A549 (cell line): ENCODE measurements around the gene CPAMD8. TPM values are rescaled to one million over a fixed set of nuclear protein-coding genes. Genes with fewer than 3 reads are reported as not detected.

ENCODE experiments used
- ATAC-seq, 2 experiments: fragments of 200-7000 bp in 1 of 2; fragments of >200 bp in 1 of 2; cut with Nextera tagmentation in 1 of 2; cut with Tn5 transposase in 1 of 2; 3 replicates each; pipeline versions ENCODE4 v1.8.0 to v1.9.1; 2018 to 2020; ENCODE audit warnings: mild to moderate bottlenecking in 1 of 2, moderate library complexity in 1 of 2
- CTCF ChIA-PET: fragments of 300-600 bp; sonication (Branson Sonifier 250); formaldehyde crosslinking; extraction: SDS; loops from one replicate; lab custom pipeline; 2021; ENCODE audit warnings: antibody characterized with exemption, inconsistent platforms; lab: Yijun Ruan, JAX
- POLR2A ChIA-PET: fragments of 350-600 bp; formaldehyde crosslinking; extraction: SDS; loops from one replicate; lab custom pipeline; 2021; ENCODE audit warnings: antibody characterized with exemption, inconsistent platforms; lab: Yijun Ruan, JAX
- DNase-seq, 2 experiments: peaks; one replicate each; pipeline versions ENCODE4 v3.0.0 to v3.0.0-alpha.2; 2011 to 2016; ENCODE audit warnings: low read depth in 1 of 2, low spot score in 1 of 2
- FAIRE-seq: peaks from 2 replicates; lab custom pipeline; 2011; peaks lifted over from hg19 to GRCh38; lab: Jason Lieb, UNC
- H3K27ac ChIP-seq, 2 experiments: fragments of >200 bp; sonication (Bioruptor Twin); formaldehyde crosslinking; 3 replicates each; pipeline ENCODE4 v1.5.1; 2016 to 2017
- H3K4me1 ChIP-seq: fragments of >200 bp; sonication (Bioruptor Twin); formaldehyde crosslinking; 3 replicates; pipeline ENCODE4 v1.6.1; 2016
- H3K4me2 ChIP-seq: fragments of >200 bp; sonication (Bioruptor Twin); formaldehyde crosslinking; 3 replicates; pipeline ENCODE4 v1.6.1; 2016
- H3K4me3 ChIP-seq: fragments of >200 bp; sonication (Bioruptor Twin); formaldehyde crosslinking; 3 replicates; pipeline ENCODE4 v1.5.1; 2016
- H3K9me3 ChIP-seq: fragments of >200 bp; sonication (Bioruptor Twin); formaldehyde crosslinking; 3 replicates; pipeline ENCODE4 v1.6.1; 2016
- CBX2 ChIP-seq: fragments of 200-600 bp; sonication (generic); IDR thresholded peaks from 2 replicates; pipeline ENCODE4 v1.6.1; 2016; ENCODE audit warnings: low read depth, mild to moderate bottlenecking, borderline replicate concordance
- CBX8 ChIP-seq: fragments of 200-600 bp; sonication (generic); IDR thresholded peaks from 2 replicates; pipeline ENCODE4 v1.6.1; 2016
- CEBPB ChIP-seq, 2 experiments: fragments of >200 bp in 1 of 2; sonication (Bioruptor Twin) in 1 of 2; formaldehyde crosslinking in 1 of 2; IDR thresholded peaks; 2 replicates each; pipeline ENCODE4 v1.6.1; 2012 to 2016
- CHD2 ChIP-seq: fragments of 150-350 bp; IDR thresholded peaks from 2 replicates; pipeline ENCODE4 v1.6.1; 2014; ENCODE audit warnings: low read length; ENCODE audit not compliant: partially characterized antibody
- EHMT2 ChIP-seq: fragments of 200-600 bp; sonication (generic); IDR thresholded peaks from 2 replicates; pipeline ENCODE4 v1.6.1; 2016; ENCODE audit warnings: antibody characterized with exemption, low read depth, mild to moderate bottlenecking, moderate library complexity
- EP300 ChIP-seq, 2 experiments: fragments of >200 bp; sonication (Bioruptor Twin); formaldehyde crosslinking; IDR thresholded peaks; 2 replicates in 1 of 2; 3 replicates in 1 of 2; pipeline ENCODE4 v1.6.1; 2016 to 2017
- FOXS1 ChIP-seq: fragments of 250-450 bp; sonication (Bioruptor Pico); IDR thresholded peaks from 2 replicates; pipeline ENCODE4 v1.5.0; 2020; ENCODE audit warnings: mild to moderate bottlenecking, moderate library complexity
- HOXA7 ChIP-seq: fragments of 250-450 bp; sonication (Bioruptor Pico); IDR thresholded peaks from 2 replicates; pipeline ENCODE4 v1.5.0; 2020; ENCODE audit warnings: mild to moderate bottlenecking, moderate library complexity
- HOXB13 ChIP-seq: fragments of 250-450 bp; sonication (Bioruptor Pico); IDR thresholded peaks from 2 replicates; pipeline ENCODE4 v1.5.0; 2020; ENCODE audit warnings: low read depth, mild to moderate bottlenecking, moderate library complexity
- KDM5A ChIP-seq: fragments of 200-600 bp; sonication (generic); IDR thresholded peaks from 2 replicates; pipeline ENCODE4 v1.6.1; 2016; ENCODE audit warnings: antibody characterized with exemption, mild to moderate bottlenecking
- MAFK ChIP-seq: fragments of 450-650 bp; IDR thresholded peaks from 2 replicates; pipeline ENCODE4 v1.6.1; 2014; ENCODE audit not compliant: partially characterized antibody
- POLR2AphosphoS2 ChIP-seq: conservative IDR thresholded peaks from 2 replicates; pipeline ENCODE4 v1.6.1; 2012; ENCODE audit warnings: low read length, improper control_type of control experiment, inconsistent platforms
- RAD21 ChIP-seq, 2 experiments: fragments of >200 bp in 1 of 2; sonication (Bioruptor Twin) in 1 of 2; formaldehyde crosslinking in 1 of 2; IDR thresholded peaks in 1 of 2; conservative IDR thresholded peaks in 1 of 2; 2 replicates in 1 of 2; 3 replicates in 1 of 2; pipeline ENCODE4 v1.6.1; 2012 to 2018; ENCODE audit warnings: inconsistent platforms in 1 of 2
- RCOR1 ChIP-seq: fragments of 150-350 bp; IDR thresholded peaks from 2 replicates; pipeline ENCODE4 v1.6.1; 2014; ENCODE audit warnings: antibody characterized with exemption, low read length, low read depth
- RFX5 ChIP-seq: fragments of 450-650 bp; IDR thresholded peaks from 2 replicates; pipeline ENCODE4 v1.7.1; 2014; ENCODE audit warnings: antibody characterized with exemption, mild to moderate bottlenecking, moderate library complexity
- SMC3 ChIP-seq: fragments of >200 bp; sonication (Bioruptor Twin); formaldehyde crosslinking; IDR thresholded peaks from 3 replicates; pipeline ENCODE4 v1.6.1; 2018; ENCODE audit warnings: inconsistent platforms
- ZNF302 ChIP-seq: fragments of 250-450 bp; sonication (Bioruptor Pico); IDR thresholded peaks from 2 replicates; pipeline ENCODE4 v1.9.0; 2021; ENCODE audit warnings: inconsistent platforms, mild to moderate bottlenecking, moderate library complexity
- WGBS: methylation state at CpG from one replicate; pipeline ENCODE4 v1.1.6; 2017; ENCODE audit errors: missing lambda C conversion rate; 5-methylcytosine and 5-hydroxymethylcytosine counted together
- polyA plus RNA-seq, 4 experiments: library from polyadenylated mRNA; depleted of rRNA in 3 of 4; stranded (reverse); fragments of >200 nt; fragmentation: RNase III in 1 of 4; extraction: RNeasy Plus Mini Kit Qiagen cat#74134 plus additional on column Dnase treatment in 1 of 4; gene quantifications; 2 replicates in 3 of 4; 3 replicates in 1 of 4; pipeline ENCODE4 v1.2.3, GENCODE V29; 2011 to 2017
- TF ChIP-seq, protein P1 (sequence below): IDR thresholded peaks from 2 replicates; pipeline ENCODE4 v1.6.1; 2012
- TF ChIP-seq, protein P2 (sequence below): fragments of >200 bp; sonication (Bioruptor Twin); formaldehyde crosslinking; IDR thresholded peaks from 3 replicates; pipeline ENCODE4 v1.6.1; 2016
- TF ChIP-seq, protein P3 (sequence below): fragments of 150-350 bp; IDR thresholded peaks from 2 replicates; pipeline ENCODE4 v1.6.1; 2014; ENCODE audit warnings: low read depth, mild to moderate bottlenecking, low read length
- TF ChIP-seq, protein P4 (sequence below): IDR thresholded peaks from 2 replicates; pipeline ENCODE4 v1.6.1; 2012; ENCODE audit warnings: low read depth, borderline replicate concordance
- TF ChIP-seq, protein P5 (sequence below): fragments of 250-450 bp; sonication (Bioruptor Pico); IDR thresholded peaks from 2 replicates; pipeline ENCODE4 v1.5.0; 2021; ENCODE audit warnings: mild to moderate bottlenecking, moderate library complexity, borderline replicate concordance
- TF ChIP-seq, protein P6 (sequence below): fragments of 200-600 bp; sonication (generic); IDR thresholded peaks from 2 replicates; pipeline ENCODE4 v1.6.1; 2016; ENCODE audit warnings: antibody characterized with exemption, mild to moderate bottlenecking, moderate library complexity
- TF ChIP-seq, protein P7 (sequence below): fragments of 250-450 bp; sonication (Bioruptor Pico); IDR thresholded peaks from 2 replicates; pipeline ENCODE4 v1.5.0; 2020; ENCODE audit warnings: low read depth, mild to moderate bottlenecking, moderate library complexity

Gene CPAMD8
- polyA plus RNA-seq, 2 of the 4 experiments (the other 2 are of a cell fraction) = 0.03 TPM; not detected in 1

DNA sequence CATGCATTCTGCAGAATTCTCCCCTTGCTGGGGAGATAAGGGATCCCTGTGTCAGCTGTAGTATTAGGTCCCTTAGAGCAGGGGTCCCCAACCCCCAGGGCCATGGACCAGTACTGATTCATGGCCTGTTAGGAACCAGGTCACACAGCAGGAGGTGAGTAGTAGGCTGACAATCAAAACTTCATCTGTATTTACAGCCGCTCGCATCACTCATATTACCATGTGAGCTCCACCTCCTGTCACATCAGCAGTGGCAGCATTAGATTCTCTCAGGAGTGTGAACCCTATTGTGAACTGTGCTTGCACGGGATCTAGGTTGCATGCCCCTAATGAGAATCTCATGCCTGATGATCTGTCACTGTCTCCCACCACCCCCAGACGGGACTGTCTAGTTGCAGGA is 37.9 kb downstream of the CPAMD8 start:
- no peak for ATAC-seq
- no peak for FAIRE-seq
- WGBS = 55% methylated on average over 1 of the region's 4 CpGs

DNA sequence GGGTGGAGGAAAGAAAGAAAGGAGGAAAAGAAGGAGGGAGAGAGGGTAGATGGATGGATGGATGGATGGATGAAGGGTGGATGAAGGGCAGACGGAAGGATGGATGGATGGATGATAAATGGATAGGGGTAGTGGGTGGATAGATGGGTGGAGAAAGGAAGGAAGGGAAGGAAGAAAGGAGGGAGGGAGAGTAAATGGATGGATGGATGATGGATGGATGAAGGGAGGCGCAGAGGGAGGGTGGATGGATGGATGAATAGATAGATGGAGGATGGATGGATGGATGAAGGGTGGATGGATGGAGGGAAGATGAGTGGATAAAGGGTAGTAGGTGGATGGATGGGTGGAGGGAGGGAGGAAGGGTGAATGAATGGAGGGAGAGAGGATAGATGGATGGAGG is 41.2 kb downstream of the CPAMD8 start:
- H3K4me1 ChIP-seq = no peaks in the 10 kb centered on the region
- ATAC-seq (no peak), DNase-seq (no peak), FAIRE-seq (no peak)
- no peak overlapping the region for H3K4me3 ChIP-seq
- H3K27ac ChIP-seq = no peak overlapping the region
- WGBS = 51% methylated on average over 2 of the region's 2 CpGs
- ChIA-PET POLR2A (no interaction called here), CTCF (no interaction called here)
- H3K9me3 ChIP-seq = no peaks in the 10 kb centered on the region
- H3K4me2 ChIP-seq = no peak overlapping the region
- TF ChIP-seq CEBPB (IDR thresholded peaks at IDR 0.05) (no peak), RCOR1 (no peak), CHD2 (no peak), HOXA7 (CRISPR knock-in tag) (no peak), CBX8 (no peak), HOXB13 (CRISPR knock-in tag) (no peak), KDM5A (no peak), ZNF302 (CRISPR knock-in tag) (no peak), MAFK (no peak), FOXS1 (CRISPR knock-in tag) (no peak), RAD21 (conservative IDR thresholded peaks at IDR 0.05 in 1 of 2, IDR thresholded peaks at IDR 0.05 in 1 of 2) (no peak), CBX2 (no peak), EP300 (IDR thresholded peaks at IDR 0.05) (no peak)
- TF ChIP-seq, protein P1, sequence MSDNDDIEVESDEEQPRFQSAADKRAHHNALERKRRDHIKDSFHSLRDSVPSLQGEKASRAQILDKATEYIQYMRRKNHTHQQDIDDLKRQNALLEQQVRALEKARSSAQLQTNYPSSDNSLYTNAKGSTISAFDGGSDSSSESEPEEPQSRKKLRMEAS = no peak
- TF ChIP-seq, protein P2, sequence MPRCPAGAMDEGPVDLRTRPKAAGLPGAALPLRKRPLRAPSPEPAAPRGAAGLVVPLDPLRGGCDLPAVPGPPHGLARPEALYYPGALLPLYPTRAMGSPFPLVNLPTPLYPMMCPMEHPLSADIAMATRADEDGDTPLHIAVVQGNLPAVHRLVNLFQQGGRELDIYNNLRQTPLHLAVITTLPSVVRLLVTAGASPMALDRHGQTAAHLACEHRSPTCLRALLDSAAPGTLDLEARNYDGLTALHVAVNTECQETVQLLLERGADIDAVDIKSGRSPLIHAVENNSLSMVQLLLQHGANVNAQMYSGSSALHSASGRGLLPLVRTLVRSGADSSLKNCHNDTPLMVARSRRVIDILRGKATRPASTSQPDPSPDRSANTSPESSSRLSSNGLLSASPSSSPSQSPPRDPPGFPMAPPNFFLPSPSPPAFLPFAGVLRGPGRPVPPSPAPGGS = no peak
- TF ChIP-seq, protein P3, sequence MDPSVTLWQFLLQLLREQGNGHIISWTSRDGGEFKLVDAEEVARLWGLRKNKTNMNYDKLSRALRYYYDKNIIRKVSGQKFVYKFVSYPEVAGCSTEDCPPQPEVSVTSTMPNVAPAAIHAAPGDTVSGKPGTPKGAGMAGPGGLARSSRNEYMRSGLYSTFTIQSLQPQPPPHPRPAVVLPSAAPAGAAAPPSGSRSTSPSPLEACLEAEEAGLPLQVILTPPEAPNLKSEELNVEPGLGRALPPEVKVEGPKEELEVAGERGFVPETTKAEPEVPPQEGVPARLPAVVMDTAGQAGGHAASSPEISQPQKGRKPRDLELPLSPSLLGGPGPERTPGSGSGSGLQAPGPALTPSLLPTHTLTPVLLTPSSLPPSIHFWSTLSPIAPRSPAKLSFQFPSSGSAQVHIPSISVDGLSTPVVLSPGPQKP = no peak
- TF ChIP-seq, protein P4, sequence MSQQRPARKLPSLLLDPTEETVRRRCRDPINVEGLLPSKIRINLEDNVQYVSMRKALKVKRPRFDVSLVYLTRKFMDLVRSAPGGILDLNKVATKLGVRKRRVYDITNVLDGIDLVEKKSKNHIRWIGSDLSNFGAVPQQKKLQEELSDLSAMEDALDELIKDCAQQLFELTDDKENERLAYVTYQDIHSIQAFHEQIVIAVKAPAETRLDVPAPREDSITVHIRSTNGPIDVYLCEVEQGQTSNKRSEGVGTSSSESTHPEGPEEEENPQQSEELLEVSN = no peak

More for the DNA sequence above, 37.9 kb downstream of the CPAMD8 start:
- ChIA-PET CTCF (interaction anchor here (0.6 kb wide), 1 partner anchor 212 kb away, joined by 3 read pairs; no protein-coding TSS in a partner anchor), POLR2A (interaction anchor here (0.6 kb wide), 1 partner anchor 103 kb away, joined by 5 read pairs; no protein-coding TSS in a partner anchor)
- H3K4me1 ChIP-seq = no peaks in the 10 kb centered on the region
- no peak for DNase-seq
- no peak overlapping the region for H3K27ac ChIP-seq
- no peak overlapping the region for H3K4me2 ChIP-seq
- TF ChIP-seq, protein P5, sequence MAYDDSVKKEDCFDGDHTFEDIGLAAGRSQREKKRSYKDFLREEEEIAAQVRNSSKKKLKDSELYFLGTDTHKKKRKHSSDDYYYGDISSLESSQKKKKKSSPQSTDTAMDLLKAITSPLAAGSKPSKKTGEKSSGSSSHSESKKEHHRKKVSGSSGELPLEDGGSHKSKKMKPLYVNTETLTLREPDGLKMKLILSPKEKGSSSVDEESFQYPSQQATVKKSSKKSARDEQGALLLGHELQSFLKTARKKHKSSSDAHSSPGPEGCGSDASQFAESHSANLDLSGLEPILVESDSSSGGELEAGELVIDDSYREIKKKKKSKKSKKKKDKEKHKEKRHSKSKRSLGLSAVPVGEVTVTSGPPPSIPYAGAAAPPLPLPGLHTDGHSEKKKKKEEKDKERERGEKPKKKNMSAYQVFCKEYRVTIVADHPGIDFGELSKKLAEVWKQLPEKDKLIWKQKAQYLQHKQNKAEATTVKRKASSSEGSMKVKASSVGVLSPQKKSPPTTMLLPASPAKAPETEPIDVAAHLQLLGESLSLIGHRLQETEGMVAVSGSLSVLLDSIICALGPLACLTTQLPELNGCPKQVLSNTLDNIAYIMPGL (CRISPR knock-in tag) = no peak
- TF ChIP-seq CBX2 = no peak
- TF ChIP-seq SMC3 = no peak
- TF ChIP-seq RFX5 = no peak
- TF ChIP-seq, protein P6, sequence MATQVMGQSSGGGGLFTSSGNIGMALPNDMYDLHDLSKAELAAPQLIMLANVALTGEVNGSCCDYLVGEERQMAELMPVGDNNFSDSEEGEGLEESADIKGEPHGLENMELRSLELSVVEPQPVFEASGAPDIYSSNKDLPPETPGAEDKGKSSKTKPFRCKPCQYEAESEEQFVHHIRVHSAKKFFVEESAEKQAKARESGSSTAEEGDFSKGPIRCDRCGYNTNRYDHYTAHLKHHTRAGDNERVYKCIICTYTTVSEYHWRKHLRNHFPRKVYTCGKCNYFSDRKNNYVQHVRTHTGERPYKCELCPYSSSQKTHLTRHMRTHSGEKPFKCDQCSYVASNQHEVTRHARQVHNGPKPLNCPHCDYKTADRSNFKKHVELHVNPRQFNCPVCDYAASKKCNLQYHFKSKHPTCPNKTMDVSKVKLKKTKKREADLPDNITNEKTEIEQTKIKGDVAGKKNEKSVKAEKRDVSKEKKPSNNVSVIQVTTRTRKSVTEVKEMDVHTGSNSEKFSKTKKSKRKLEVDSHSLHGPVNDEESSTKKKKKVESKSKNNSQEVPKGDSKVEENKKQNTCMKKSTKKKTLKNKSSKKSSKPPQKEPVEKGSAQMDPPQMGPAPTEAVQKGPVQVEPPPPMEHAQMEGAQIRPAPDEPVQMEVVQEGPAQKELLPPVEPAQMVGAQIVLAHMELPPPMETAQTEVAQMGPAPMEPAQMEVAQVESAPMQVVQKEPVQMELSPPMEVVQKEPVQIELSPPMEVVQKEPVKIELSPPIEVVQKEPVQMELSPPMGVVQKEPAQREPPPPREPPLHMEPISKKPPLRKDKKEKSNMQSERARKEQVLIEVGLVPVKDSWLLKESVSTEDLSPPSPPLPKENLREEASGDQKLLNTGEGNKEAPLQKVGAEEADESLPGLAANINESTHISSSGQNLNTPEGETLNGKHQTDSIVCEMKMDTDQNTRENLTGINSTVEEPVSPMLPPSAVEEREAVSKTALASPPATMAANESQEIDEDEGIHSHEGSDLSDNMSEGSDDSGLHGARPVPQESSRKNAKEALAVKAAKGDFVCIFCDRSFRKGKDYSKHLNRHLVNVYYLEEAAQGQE = no peak
- no peak for TF ChIP-seq EHMT2
- TF ChIP-seq POLR2AphosphoS2 = no peak
- TF ChIP-seq, protein P2 = no peak
- no peak for TF ChIP-seq EP300 (IDR thresholded peaks at IDR 0.05)
- TF ChIP-seq, protein P7, sequence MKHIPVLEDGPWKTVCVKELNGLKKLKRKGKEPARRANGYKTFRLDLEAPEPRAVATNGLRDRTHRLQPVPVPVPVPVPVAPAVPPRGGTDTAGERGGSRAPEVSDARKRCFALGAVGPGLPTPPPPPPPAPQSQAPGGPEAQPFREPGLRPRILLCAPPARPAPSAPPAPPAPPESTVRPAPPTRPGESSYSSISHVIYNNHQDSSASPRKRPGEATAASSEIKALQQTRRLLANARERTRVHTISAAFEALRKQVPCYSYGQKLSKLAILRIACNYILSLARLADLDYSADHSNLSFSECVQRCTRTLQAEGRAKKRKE (CRISPR knock-in tag) = no peak
- no peak overlapping the region for H3K4me3 ChIP-seq
- no peaks in the 10 kb centered on the region for H3K9me3 ChIP-seq
